HEK293 (cell line): Measurements from ENCODE around the gene BAIAP2.

Source experiments
- BCL11A ChIP-seq: fragments of 450-650 bp; formaldehyde crosslinking; IDR thresholded peaks from 2 replicates; pipeline ENCODE4 v1.5.1; 2016; ENCODE audit warnings: low read depth, missing biosample characterization, missing genetic modification characterization
- GLI2 ChIP-seq: fragments of 450-650 bp; formaldehyde crosslinking; IDR thresholded peaks from 2 replicates; pipeline ENCODE4; 2017; ENCODE audit warnings: missing biosample characterization, missing genetic modification characterization, low read depth, borderline replicate concordance
- GLIS2 ChIP-seq: fragments of 450-650 bp; formaldehyde crosslinking; IDR thresholded peaks from 2 replicates; pipeline ENCODE4 v1.5.1; 2016; ENCODE audit warnings: missing biosample characterization, missing genetic modification characterization
- HOXA7 ChIP-seq: sonication (generic); formaldehyde crosslinking; IDR thresholded peaks from 2 replicates; pipeline ENCODE4 v1.8.1; 2022; ENCODE audit warnings: missing genetic modification reagents, borderline replicate concordance
- SALL2 ChIP-seq: fragments of 450-650 bp; formaldehyde crosslinking; IDR thresholded peaks from 2 replicates; pipeline ENCODE4 v1.5.0; 2017; ENCODE audit warnings: missing biosample characterization, mild to moderate bottlenecking, missing genetic modification characterization, borderline replicate concordance
- SP7 ChIP-seq: fragments of 450-650 bp; formaldehyde crosslinking; IDR thresholded peaks from 2 replicates; pipeline ENCODE4 v1.5.1; 2016; ENCODE audit warnings: missing biosample characterization, missing genetic modification characterization
- YY2 ChIP-seq: fragments of 450-650 bp; formaldehyde crosslinking; IDR thresholded peaks from 2 replicates; pipeline ENCODE4 v1.5.1; 2016; ENCODE audit warnings: missing biosample characterization, missing genetic modification characterization
- ZBTB1 ChIP-seq: fragments of 450-650 bp; formaldehyde crosslinking; IDR thresholded peaks from 2 replicates; pipeline ENCODE4 v1.5.1; 2016; ENCODE audit warnings: missing biosample characterization, missing genetic modification characterization
- ZEB2 ChIP-seq: fragments of 450-650 bp; formaldehyde crosslinking; IDR thresholded peaks from 2 replicates; pipeline ENCODE4 v1.5.1; 2016; ENCODE audit warnings: missing biosample characterization, missing genetic modification characterization
- ZFP3 ChIP-seq: fragments of 450-650 bp; formaldehyde crosslinking; IDR thresholded peaks from 2 replicates; pipeline ENCODE4 v1.5.1; 2016; ENCODE audit warnings: low read depth, missing biosample characterization, missing genetic modification characterization
- ZNF155 ChIP-seq: fragments of 450-650 bp; formaldehyde crosslinking; IDR thresholded peaks from 2 replicates; pipeline ENCODE4 v1.5.1; 2016; ENCODE audit warnings: missing biosample characterization, missing genetic modification characterization
- ZNF16 ChIP-seq: fragments of 450-650 bp; formaldehyde crosslinking; IDR thresholded peaks from 2 replicates; pipeline ENCODE4 v1.5.1; 2016; ENCODE audit warnings: low read depth, missing biosample characterization, missing genetic modification characterization
- ZNF184 ChIP-seq: fragments of 450-650 bp; IDR thresholded peaks from 2 replicates; pipeline ENCODE4 v1.5.1; 2018; ENCODE audit warnings: missing biosample characterization, mild to moderate bottlenecking, missing genetic modification characterization
- ZNF2 ChIP-seq: fragments of 450-650 bp; formaldehyde crosslinking; IDR thresholded peaks from 2 replicates; pipeline ENCODE4 v1.5.1; 2016; ENCODE audit warnings: missing biosample characterization, missing genetic modification characterization
- ZNF23 ChIP-seq: fragments of 450-650 bp; formaldehyde crosslinking; IDR thresholded peaks from 2 replicates; pipeline ENCODE4 v1.5.1; 2016; ENCODE audit warnings: missing biosample characterization, missing genetic modification characterization, borderline replicate concordance
- ZNF24 ChIP-seq: fragments of 450-650 bp; formaldehyde crosslinking; IDR thresholded peaks from 2 replicates; pipeline ENCODE4 v1.5.1; 2016; ENCODE audit warnings: missing biosample characterization, missing genetic modification characterization
- ZNF777 ChIP-seq: fragments of 450-650 bp; formaldehyde crosslinking; IDR thresholded peaks from 2 replicates; pipeline ENCODE4 v1.5.1; 2017; ENCODE audit warnings: missing biosample characterization, missing genetic modification characterization, borderline replicate concordance
- ZNF843 ChIP-seq: fragments of 450-650 bp; formaldehyde crosslinking; IDR thresholded peaks from 2 replicates; pipeline ENCODE4 v1.5.1; 2016; ENCODE audit warnings: missing biosample characterization, missing genetic modification characterization
- ZSCAN16 ChIP-seq: fragments of 450-650 bp; formaldehyde crosslinking; IDR thresholded peaks from 2 replicates; pipeline ENCODE4 v1.5.1; 2016; ENCODE audit warnings: missing biosample characterization, missing genetic modification characterization
- TF ChIP-seq, protein P1 (sequence below): fragments of 450-650 bp; formaldehyde crosslinking; IDR thresholded peaks from 2 replicates; pipeline ENCODE4 v1.5.1; 2016; ENCODE audit warnings: missing biosample characterization, missing genetic modification characterization
- TF ChIP-seq, protein P2 (sequence below): fragments of 450-650 bp; formaldehyde crosslinking; IDR thresholded peaks from 2 replicates; pipeline ENCODE4 v1.5.1; 2016; ENCODE audit warnings: missing biosample characterization, missing genetic modification characterization, borderline replicate concordance
- TF ChIP-seq, protein P3 (sequence below): fragments of 450-650 bp; formaldehyde crosslinking; IDR thresholded peaks from 2 replicates; pipeline ENCODE4 v1.5.1; 2016; ENCODE audit warnings: missing biosample characterization, missing genetic modification characterization
- TF ChIP-seq, protein P4 (sequence below): fragments of 450-650 bp; formaldehyde crosslinking; IDR thresholded peaks from 2 replicates; pipeline ENCODE4 v1.5.1; 2016; ENCODE audit warnings: missing biosample characterization, missing genetic modification characterization
- TF ChIP-seq, protein P5 (sequence below): fragments of 450-650 bp; formaldehyde crosslinking; IDR thresholded peaks from 2 replicates; pipeline ENCODE4 v1.5.1; 2016; ENCODE audit warnings: missing biosample characterization, missing genetic modification characterization, low read depth
- TF ChIP-seq, protein P6 (sequence below): fragments of 450-650 bp; formaldehyde crosslinking; IDR thresholded peaks from 2 replicates; pipeline ENCODE4 v1.5.1; 2016; ENCODE audit warnings: missing biosample characterization, missing genetic modification characterization
- TF ChIP-seq, protein P7 (sequence below): sonication (generic); formaldehyde crosslinking; IDR thresholded peaks from 2 replicates; pipeline ENCODE4 v1.8.1; 2022; ENCODE audit warnings: mild to moderate bottlenecking, moderate library complexity, missing genetic modification reagents

The BAIAP2 gene

DNA sequence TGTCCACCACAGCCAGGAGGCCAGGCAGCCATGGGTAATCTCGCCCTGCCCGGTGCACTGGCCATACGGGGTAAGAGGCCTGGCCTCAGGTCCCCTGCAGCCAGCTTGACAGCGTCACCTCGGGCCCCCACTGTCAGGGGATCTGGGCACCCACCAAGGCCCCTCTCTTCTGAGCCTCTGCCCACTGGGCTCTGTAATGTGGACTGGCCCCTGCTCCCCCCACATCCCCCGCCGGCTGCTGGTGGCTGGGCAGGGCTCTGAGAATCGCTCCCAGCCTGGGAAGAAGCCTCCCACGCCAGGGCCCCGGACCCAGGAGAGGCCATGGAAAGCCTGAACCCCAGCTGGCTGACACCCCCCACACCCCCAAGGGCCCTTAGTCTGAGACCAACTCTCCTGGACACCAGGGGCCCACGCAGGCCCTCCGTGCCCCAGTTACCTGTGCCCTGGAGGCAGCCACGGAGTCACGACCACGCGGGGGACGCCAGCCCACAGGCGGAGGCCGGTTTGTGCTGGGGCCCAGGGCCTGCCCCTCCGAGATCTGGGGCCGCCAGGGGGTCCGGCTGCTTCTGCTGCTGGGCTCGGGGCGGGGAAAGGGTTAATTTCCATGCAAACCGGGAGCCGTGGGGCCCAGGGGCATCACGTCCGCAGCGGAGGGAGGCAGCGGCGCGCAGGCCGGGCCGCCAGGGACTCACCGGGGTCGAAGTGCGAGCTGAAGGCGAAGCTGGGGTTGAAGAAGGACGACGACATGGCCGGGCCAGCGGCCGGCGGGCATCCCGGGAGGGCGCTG, 130.5 kb downstream of the BAIAP2 start, which contains the start of gene PVALEF (continued):
- TF ChIP-seq, protein P1, sequence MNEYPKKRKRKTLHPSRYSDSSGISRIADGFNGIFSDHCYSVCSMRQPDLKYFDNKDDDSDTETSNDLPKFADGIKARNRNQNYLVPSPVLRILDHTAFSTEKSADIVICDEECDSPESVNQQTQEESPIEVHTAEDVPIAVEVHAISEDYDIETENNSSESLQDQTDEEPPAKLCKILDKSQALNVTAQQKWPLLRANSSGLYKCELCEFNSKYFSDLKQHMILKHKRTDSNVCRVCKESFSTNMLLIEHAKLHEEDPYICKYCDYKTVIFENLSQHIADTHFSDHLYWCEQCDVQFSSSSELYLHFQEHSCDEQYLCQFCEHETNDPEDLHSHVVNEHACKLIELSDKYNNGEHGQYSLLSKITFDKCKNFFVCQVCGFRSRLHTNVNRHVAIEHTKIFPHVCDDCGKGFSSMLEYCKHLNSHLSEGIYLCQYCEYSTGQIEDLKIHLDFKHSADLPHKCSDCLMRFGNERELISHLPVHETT (tag by site-specific recombination): no peak
- TF ChIP-seq, protein P2, sequence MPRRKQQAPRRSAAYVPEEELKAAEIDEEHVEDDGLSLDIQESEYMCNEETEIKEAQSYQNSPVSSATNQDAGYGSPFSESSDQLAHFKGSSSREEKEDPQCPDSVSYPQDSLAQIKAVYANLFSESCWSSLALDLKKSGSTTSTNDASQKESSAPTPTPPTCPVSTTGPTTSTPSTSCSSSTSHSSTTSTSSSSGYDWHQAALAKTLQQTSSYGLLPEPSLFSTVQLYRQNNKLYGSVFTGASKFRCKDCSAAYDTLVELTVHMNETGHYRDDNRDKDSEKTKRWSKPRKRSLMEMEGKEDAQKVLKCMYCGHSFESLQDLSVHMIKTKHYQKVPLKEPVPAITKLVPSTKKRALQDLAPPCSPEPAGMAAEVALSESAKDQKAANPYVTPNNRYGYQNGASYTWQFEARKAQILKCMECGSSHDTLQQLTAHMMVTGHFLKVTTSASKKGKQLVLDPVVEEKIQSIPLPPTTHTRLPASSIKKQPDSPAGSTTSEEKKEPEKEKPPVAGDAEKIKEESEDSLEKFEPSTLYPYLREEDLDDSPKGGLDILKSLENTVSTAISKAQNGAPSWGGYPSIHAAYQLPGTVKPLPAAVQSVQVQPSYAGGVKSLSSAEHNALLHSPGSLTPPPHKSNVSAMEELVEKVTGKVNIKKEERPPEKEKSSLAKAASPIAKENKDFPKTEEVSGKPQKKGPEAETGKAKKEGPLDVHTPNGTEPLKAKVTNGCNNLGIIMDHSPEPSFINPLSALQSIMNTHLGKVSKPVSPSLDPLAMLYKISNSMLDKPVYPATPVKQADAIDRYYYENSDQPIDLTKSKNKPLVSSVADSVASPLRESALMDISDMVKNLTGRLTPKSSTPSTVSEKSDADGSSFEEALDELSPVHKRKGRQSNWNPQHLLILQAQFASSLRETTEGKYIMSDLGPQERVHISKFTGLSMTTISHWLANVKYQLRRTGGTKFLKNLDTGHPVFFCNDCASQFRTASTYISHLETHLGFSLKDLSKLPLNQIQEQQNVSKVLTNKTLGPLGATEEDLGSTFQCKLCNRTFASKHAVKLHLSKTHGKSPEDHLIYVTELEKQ: no peak
- TF ChIP-seq SALL2 (no peak), ZFP3 (tag by site-specific recombination) (no peak), ZNF24 (tag by site-specific recombination) (no peak), HOXA7 (CRISPR knock-in tag) (no peak), ZNF2 (peak; percentile 48; the same call in 1 of the 2 replicates), GLI2 (tag by site-specific recombination) (no peak), ZNF843 (tag by site-specific recombination) (no peak), ZNF155 (tag by site-specific recombination) (no peak), ZNF23 (no peak), BCL11A (tag by site-specific recombination) (no peak), GLIS2 (tag by site-specific recombination) (peak; percentile 88), ZSCAN16 (tag by site-specific recombination) (no peak), ZBTB1 (tag by site-specific recombination) (no peak), ZNF16 (no peak), SP7 (tag by site-specific recombination) (0 out of 2 replicates have a peak, but pooled peaks have one; percentile 14), ZNF184 (tag by site-specific recombination) (no peak), ZEB2 (tag by site-specific recombination) (peak; percentile 69; the same call in 1 of the 2 replicates), ZNF777 (tag by site-specific recombination) (0 out of 2 replicates have a peak, but pooled peaks have one; percentile 20), YY2 (tag by site-specific recombination) (no peak)
- TF ChIP-seq, protein P3, sequence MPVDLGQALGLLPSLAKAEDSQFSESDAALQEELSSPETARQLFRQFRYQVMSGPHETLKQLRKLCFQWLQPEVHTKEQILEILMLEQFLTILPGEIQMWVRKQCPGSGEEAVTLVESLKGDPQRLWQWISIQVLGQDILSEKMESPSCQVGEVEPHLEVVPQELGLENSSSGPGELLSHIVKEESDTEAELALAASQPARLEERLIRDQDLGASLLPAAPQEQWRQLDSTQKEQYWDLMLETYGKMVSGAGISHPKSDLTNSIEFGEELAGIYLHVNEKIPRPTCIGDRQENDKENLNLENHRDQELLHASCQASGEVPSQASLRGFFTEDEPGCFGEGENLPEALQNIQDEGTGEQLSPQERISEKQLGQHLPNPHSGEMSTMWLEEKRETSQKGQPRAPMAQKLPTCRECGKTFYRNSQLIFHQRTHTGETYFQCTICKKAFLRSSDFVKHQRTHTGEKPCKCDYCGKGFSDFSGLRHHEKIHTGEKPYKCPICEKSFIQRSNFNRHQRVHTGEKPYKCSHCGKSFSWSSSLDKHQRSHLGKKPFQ (tag by site-specific recombination): no peak
- TF ChIP-seq, protein P4, sequence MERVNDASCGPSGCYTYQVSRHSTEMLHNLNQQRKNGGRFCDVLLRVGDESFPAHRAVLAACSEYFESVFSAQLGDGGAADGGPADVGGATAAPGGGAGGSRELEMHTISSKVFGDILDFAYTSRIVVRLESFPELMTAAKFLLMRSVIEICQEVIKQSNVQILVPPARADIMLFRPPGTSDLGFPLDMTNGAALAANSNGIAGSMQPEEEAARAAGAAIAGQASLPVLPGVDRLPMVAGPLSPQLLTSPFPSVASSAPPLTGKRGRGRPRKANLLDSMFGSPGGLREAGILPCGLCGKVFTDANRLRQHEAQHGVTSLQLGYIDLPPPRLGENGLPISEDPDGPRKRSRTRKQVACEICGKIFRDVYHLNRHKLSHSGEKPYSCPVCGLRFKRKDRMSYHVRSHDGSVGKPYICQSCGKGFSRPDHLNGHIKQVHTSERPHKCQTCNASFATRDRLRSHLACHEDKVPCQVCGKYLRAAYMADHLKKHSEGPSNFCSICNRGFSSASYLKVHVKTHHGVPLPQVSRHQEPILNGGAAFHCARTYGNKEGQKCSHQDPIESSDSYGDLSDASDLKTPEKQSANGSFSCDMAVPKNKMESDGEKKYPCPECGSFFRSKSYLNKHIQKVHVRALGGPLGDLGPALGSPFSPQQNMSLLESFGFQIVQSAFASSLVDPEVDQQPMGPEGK (tag by site-specific recombination): peak; percentile 59; the same call in 1 of the 2 replicates
- TF ChIP-seq, protein P5, sequence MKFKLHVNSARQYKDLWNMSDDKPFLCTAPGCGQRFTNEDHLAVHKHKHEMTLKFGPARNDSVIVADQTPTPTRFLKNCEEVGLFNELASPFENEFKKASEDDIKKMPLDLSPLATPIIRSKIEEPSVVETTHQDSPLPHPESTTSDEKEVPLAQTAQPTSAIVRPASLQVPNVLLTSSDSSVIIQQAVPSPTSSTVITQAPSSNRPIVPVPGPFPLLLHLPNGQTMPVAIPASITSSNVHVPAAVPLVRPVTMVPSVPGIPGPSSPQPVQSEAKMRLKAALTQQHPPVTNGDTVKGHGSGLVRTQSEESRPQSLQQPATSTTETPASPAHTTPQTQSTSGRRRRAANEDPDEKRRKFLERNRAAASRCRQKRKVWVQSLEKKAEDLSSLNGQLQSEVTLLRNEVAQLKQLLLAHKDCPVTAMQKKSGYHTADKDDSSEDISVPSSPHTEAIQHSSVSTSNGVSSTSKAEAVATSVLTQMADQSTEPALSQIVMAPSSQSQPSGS (tag by site-specific recombination): no peak
- TF ChIP-seq, protein P6, sequence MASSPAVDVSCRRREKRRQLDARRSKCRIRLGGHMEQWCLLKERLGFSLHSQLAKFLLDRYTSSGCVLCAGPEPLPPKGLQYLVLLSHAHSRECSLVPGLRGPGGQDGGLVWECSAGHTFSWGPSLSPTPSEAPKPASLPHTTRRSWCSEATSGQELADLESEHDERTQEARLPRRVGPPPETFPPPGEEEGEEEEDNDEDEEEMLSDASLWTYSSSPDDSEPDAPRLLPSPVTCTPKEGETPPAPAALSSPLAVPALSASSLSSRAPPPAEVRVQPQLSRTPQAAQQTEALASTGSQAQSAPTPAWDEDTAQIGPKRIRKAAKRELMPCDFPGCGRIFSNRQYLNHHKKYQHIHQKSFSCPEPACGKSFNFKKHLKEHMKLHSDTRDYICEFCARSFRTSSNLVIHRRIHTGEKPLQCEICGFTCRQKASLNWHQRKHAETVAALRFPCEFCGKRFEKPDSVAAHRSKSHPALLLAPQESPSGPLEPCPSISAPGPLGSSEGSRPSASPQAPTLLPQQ: peak; percentile 85
- TF ChIP-seq, protein P7, sequence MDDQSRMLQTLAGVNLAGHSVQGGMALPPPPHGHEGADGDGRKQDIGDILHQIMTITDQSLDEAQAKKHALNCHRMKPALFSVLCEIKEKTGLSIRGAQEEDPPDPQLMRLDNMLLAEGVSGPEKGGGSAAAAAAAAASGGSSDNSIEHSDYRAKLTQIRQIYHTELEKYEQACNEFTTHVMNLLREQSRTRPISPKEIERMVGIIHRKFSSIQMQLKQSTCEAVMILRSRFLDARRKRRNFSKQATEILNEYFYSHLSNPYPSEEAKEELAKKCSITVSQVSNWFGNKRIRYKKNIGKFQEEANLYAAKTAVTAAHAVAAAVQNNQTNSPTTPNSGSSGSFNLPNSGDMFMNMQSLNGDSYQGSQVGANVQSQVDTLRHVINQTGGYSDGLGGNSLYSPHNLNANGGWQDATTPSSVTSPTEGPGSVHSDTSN: no peak
